HEK293T (cell line): ENCODE data around the gene FER.
"Not testable (repeated sequence)": the region's sequence is repeated elsewhere in the genome, so short reads cannot be mapped to it uniquely, and the experiment has no call there.

Experiments
- ARNT ChIP-seq: fragments of 450-650 bp; IDR thresholded peaks from 2 replicates; pipeline ENCODE4 v1.6.1; 2017; ENCODE audit warnings: mild to moderate bottlenecking
- BHLHE40 ChIP-seq: fragments of 450-650 bp; IDR thresholded peaks from 2 replicates; pipeline ENCODE4 v1.6.1; 2016; ENCODE audit warnings: mild to moderate bottlenecking, moderate library complexity, borderline replicate concordance
- ELF4 ChIP-seq: fragments of 450-650 bp; IDR thresholded peaks from 2 replicates; pipeline ENCODE4 v1.6.1; 2017; ENCODE audit warnings: antibody characterized with exemption
- FOXK2 ChIP-seq: fragments of 450-650 bp; IDR thresholded peaks from 2 replicates; pipeline ENCODE4 v1.6.1; 2016; ENCODE audit warnings: mild to moderate bottlenecking
- FOXM1 ChIP-seq: fragments of 450-650 bp; IDR thresholded peaks from 2 replicates; pipeline ENCODE4 v1.6.1; 2017; ENCODE audit warnings: mild to moderate bottlenecking, borderline replicate concordance
- LEF1 ChIP-seq: fragments of 450-650 bp; IDR thresholded peaks from 2 replicates; pipeline ENCODE4 v1.6.1; 2017; ENCODE audit warnings: mild to moderate bottlenecking, borderline replicate concordance
- NFRKB ChIP-seq: fragments of 450-650 bp; IDR thresholded peaks from 2 replicates; pipeline ENCODE4 v1.6.1; 2016; ENCODE audit warnings: mild to moderate bottlenecking, moderate library complexity
- SP1 ChIP-seq: fragments of 450-650 bp; IDR thresholded peaks from 2 replicates; pipeline ENCODE4 v1.6.1; 2017
- TARDBP ChIP-seq: fragments of 450-650 bp; IDR thresholded peaks from 2 replicates; pipeline ENCODE4 v1.6.1; 2016
- ZNF384 ChIP-seq: fragments of 450-650 bp; IDR thresholded peaks from 2 replicates; pipeline ENCODE4 v1.6.1; 2016
- TF ChIP-seq, protein P1 (sequence below): fragments of 450-650 bp; IDR thresholded peaks from 2 replicates; pipeline ENCODE4 v1.6.1; 2016

DNA sequence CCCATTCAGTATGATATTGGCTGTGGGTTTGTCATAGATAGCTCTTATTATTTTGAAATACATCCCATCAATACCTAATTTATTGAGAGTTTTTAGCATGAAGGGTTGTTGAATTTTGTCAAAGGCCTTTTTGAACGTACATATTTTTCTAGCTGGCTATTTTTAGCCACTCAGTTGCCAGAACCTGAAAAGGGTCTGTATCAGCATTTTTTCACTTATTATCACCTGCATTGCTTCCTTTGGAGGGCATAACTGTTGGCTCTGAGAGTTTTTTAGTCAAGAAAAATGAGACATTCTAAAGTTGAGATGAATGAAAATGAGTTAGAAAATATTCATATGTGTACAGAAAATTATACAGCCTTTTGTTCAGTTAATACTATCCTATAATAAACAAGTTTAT, 278.0 kb downstream of the FER start:
- not testable (repeated sequence) for TF ChIP-seq LEF1, FOXK2, SP1, FOXM1, BHLHE40, ZNF384, NFRKB, ELF4, ARNT, TARDBP
- TF ChIP-seq, protein P1, sequence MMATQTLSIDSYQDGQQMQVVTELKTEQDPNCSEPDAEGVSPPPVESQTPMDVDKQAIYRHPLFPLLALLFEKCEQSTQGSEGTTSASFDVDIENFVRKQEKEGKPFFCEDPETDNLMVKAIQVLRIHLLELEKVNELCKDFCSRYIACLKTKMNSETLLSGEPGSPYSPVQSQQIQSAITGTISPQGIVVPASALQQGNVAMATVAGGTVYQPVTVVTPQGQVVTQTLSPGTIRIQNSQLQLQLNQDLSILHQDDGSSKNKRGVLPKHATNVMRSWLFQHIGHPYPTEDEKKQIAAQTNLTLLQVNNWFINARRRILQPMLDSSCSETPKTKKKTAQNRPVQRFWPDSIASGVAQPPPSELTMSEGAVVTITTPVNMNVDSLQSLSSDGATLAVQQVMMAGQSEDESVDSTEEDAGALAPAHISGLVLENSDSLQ = not testable (repeated sequence)
